Measurements from ENCODE around the gene AGL.

- no peak for TF ChIP-seq YY1 (IDR thresholded peaks at IDR 0.05; ENCODE audit: insufficient read depth, insufficient replicate concordance, low read depth, low read length)
- no peak for TF ChIP-seq BCL3 (CRISPR knock-in tag; IDR thresholded peaks at IDR 0.05)
- no peak for TF ChIP-seq KDM1A (CRISPR knock-in tag; IDR thresholded peaks at IDR 0.05)
Observed at GRCh38 chr1:99858881-99859280, 8.7 kb downstream of the AGL start.

Measured in HepG2 (cell line).